SK-N-SH treated with all-trans-retinoic acid at 6 μM for 48 hours (cell line): Measurements from ENCODE around the gene RSAD1.

Source experiments
- ATAC-seq: fragments of 200-7000 bp; cut with Tn5 transposase; 3 replicates; pipeline ENCODE4 v1.9.1; 2020; ENCODE audit warnings: mild to moderate bottlenecking, moderate library complexity
- ARNTL ChIP-seq: fragments of 450-650 bp; formaldehyde crosslinking; IDR thresholded peaks from 2 replicates; pipeline ENCODE4 v1.5.0; 2020; ENCODE audit warnings: low read depth, mild to moderate bottlenecking, moderate library complexity, borderline replicate concordance
- BACH2 ChIP-seq: fragments of 250-450 bp; sonication (Bioruptor Pico); IDR thresholded peaks from 2 replicates; pipeline ENCODE4 v1.9.0; 2021; ENCODE audit warnings: mild to moderate bottlenecking, borderline replicate concordance
- CREB5 ChIP-seq: fragments of 250-450 bp; sonication (Bioruptor Pico); IDR thresholded peaks from 2 replicates; pipeline ENCODE4 v1.5.1; 2020; ENCODE audit warnings: low read depth, mild to moderate bottlenecking, moderate library complexity
- ESRRG ChIP-seq: fragments of 250-450 bp; sonication (Bioruptor Pico); IDR thresholded peaks from 2 replicates; pipeline ENCODE4 v1.6.1; 2021; ENCODE audit warnings: mild to moderate bottlenecking
- GLIS3 ChIP-seq: fragments of 250-450 bp; sonication (Bioruptor Pico); IDR thresholded peaks from 2 replicates; pipeline ENCODE4 v1.5.0; 2020; ENCODE audit warnings: mild to moderate bottlenecking, moderate library complexity
- PPARA ChIP-seq: fragments of 250-450 bp; sonication (Bioruptor Pico); IDR thresholded peaks from 2 replicates; pipeline ENCODE4 v1.5.0; 2020; ENCODE audit warnings: mild to moderate bottlenecking, borderline replicate concordance
- RARB ChIP-seq: fragments of 250-450 bp; sonication (Bioruptor Pico); IDR thresholded peaks from 2 replicates; pipeline ENCODE4 v1.8.0; 2021; ENCODE audit warnings: mild to moderate bottlenecking, moderate library complexity
- SNAI2 ChIP-seq: fragments of 250-450 bp; sonication (Bioruptor Pico); IDR thresholded peaks from 2 replicates; pipeline ENCODE4 v1.5.0; 2020; ENCODE audit warnings: mild to moderate bottlenecking, moderate library complexity
- TSHZ2 ChIP-seq: fragments of 250-450 bp; sonication (Bioruptor Pico); IDR thresholded peaks from 2 replicates; pipeline ENCODE4 v1.5.0; 2020; ENCODE audit warnings: mild to moderate bottlenecking, moderate library complexity
- ZFP30 ChIP-seq: fragments of 450-650 bp; formaldehyde crosslinking; IDR thresholded peaks from 2 replicates; pipeline ENCODE4 v1.5.0; 2022; ENCODE audit warnings: mild to moderate bottlenecking, moderate library complexity
- ZNF8 ChIP-seq: fragments of 450-650 bp; formaldehyde crosslinking; IDR thresholded peaks from 2 replicates; pipeline ENCODE4 v1.5.0; 2020; ENCODE audit warnings: mild to moderate bottlenecking, moderate library complexity
- TF ChIP-seq, protein P1 (sequence below): fragments of 250-450 bp; sonication (Bioruptor Pico); IDR thresholded peaks from 2 replicates; pipeline ENCODE4 v1.8.0; 2021; ENCODE audit warnings: low read depth, mild to moderate bottlenecking, moderate library complexity, borderline replicate concordance
- TF ChIP-seq, protein P2 (sequence below): fragments of 250-450 bp; sonication (Bioruptor Pico); IDR thresholded peaks from 2 replicates; pipeline ENCODE4 v1.8.0; 2020; ENCODE audit warnings: mild to moderate bottlenecking, moderate library complexity, borderline replicate concordance
- TF ChIP-seq, protein P3 (sequence below): fragments of 250-450 bp; sonication (Bioruptor Pico); IDR thresholded peaks from 2 replicates; pipeline ENCODE4 v1.5.1; 2021; ENCODE audit warnings: mild to moderate bottlenecking, moderate library complexity

The RSAD1 gene

GRCh38 chr17:50533185-50533584, 54.5 kb downstream of the RSAD1 start:
- ATAC-seq = peak; percentile 8
- TF ChIP-seq, protein P1, sequence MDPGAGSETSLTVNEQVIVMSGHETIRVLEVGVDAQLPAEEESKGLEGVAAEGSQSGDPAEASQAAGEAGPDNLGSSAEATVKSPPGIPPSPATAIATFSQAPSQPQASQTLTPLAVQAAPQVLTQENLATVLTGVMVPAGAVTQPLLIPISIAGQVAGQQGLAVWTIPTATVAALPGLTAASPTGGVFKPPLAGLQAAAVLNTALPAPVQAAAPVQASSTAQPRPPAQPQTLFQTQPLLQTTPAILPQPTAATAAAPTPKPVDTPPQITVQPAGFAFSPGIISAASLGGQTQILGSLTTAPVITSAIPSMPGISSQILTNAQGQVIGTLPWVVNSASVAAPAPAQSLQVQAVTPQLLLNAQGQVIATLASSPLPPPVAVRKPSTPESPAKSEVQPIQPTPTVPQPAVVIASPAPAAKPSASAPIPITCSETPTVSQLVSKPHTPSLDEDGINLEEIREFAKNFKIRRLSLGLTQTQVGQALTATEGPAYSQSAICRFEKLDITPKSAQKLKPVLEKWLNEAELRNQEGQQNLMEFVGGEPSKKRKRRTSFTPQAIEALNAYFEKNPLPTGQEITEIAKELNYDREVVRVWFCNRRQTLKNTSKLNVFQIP (CRISPR knock-in tag) = no peak
- TF ChIP-seq SNAI2 (CRISPR knock-in tag) (no peak), BACH2 (CRISPR knock-in tag) (no peak), TSHZ2 (CRISPR knock-in tag) (no peak), RARB (CRISPR knock-in tag) (no peak), ARNTL (no peak), ESRRG (no peak), GLIS3 (CRISPR knock-in tag) (no peak), ZNF8 (CRISPR knock-in tag) (no peak), PPARA (CRISPR knock-in tag) (no peak), CREB5 (CRISPR knock-in tag) (no peak)
- TF ChIP-seq, protein P2, sequence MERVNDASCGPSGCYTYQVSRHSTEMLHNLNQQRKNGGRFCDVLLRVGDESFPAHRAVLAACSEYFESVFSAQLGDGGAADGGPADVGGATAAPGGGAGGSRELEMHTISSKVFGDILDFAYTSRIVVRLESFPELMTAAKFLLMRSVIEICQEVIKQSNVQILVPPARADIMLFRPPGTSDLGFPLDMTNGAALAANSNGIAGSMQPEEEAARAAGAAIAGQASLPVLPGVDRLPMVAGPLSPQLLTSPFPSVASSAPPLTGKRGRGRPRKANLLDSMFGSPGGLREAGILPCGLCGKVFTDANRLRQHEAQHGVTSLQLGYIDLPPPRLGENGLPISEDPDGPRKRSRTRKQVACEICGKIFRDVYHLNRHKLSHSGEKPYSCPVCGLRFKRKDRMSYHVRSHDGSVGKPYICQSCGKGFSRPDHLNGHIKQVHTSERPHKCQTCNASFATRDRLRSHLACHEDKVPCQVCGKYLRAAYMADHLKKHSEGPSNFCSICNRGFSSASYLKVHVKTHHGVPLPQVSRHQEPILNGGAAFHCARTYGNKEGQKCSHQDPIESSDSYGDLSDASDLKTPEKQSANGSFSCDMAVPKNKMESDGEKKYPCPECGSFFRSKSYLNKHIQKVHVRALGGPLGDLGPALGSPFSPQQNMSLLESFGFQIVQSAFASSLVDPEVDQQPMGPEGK = no peak

GRCh38 chr17:50533720-50534148, 55.1 kb downstream of the RSAD1 start:
- peak; percentile 61 for ATAC-seq
- TF ChIP-seq CREB5 (CRISPR knock-in tag) = no peak
- no peak for TF ChIP-seq TSHZ2 (CRISPR knock-in tag)
- no peak for TF ChIP-seq ZFP30 (CRISPR knock-in tag)
- no peak for TF ChIP-seq ZNF8 (CRISPR knock-in tag)
- TF ChIP-seq, protein P3, sequence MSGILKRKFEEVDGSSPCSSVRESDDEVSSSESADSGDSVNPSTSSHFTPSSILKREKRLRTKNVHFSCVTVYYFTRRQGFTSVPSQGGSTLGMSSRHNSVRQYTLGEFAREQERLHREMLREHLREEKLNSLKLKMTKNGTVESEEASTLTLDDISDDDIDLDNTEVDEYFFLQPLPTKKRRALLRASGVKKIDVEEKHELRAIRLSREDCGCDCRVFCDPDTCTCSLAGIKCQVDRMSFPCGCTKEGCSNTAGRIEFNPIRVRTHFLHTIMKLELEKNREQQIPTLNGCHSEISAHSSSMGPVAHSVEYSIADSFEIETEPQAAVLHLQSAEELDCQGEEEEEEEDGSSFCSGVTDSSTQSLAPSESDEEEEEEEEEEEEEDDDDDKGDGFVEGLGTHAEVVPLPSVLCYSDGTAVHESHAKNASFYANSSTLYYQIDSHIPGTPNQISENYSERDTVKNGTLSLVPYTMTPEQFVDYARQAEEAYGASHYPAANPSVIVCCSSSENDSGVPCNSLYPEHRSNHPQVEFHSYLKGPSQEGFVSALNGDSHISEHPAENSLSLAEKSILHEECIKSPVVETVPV (CRISPR knock-in tag) = no peak
- TF ChIP-seq GLIS3 (CRISPR knock-in tag) = no peak
- no peak for TF ChIP-seq ARNTL
- TF ChIP-seq, all 23 proteins: peak for 0
